ENCODE results near the gene PKD1L1. TPM values are rescaled to one million over a fixed set of nuclear protein-coding genes. Genes with fewer than 3 reads are reported as not detected.

PKD1L1 gene
- total RNA-seq, 1 donor from 2014 or later = 0.17 TPM

DNA sequence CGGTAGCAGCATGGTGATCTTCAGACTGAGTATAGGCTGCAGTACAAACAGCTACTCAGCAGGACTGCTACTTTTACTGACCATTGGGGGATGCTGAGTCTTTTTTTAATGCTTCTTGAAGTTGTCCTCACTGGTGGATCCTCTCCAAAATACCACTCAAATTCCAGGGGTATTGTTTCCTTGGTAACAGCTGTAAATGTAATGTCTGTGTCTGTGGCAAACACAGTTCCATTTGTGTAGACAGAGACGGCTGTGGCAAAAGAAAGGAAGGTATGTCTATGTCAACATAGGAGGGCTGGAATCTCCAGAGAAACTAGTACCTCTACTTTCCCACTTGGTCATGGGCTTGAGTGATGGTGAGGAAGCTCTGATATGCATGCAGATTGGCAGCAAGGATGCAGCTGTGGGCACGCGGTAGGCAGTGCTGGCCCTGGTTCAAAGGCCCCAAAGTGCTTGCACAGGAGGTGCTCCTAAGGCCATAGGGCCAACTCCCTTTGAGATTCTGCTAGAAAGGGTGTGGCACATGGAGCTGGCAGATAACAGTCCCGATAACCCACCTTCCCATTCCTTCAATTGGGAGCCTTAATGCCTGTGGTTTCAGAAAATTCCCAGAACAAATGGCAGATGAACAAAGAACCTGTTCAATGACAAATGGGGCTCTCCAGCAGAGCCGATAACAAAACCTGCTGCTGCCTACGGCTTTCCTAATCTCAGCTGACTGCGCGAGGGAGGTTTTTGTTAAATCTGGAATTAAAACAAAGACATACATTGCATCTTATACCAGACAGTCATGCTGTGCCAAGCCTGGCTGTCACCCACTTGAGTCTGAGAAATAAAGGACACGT, 43.0 kb downstream of the PKD1L1 start:
- H3K27me3 Mint-ChIP-seq = peaks cover 4% of the 10 kb centered on the region
- TF ChIP-seq CTCF (conservative IDR thresholded peaks at IDR 0.05) = no peak
- H3K9me3 Mint-ChIP-seq = no peaks in the 10 kb centered on the region
- no peaks in the 10 kb centered on the region for H3K36me3 Mint-ChIP-seq
- no peak for DNase-seq (ENCODE audit: extremely low spot score, unreplicated experiment)
- peaks cover 12% of the 10 kb centered on the region for H3K4me1 Mint-ChIP-seq (ENCODE audit: unreplicated experiment)
- no peak overlapping the region for H3K4me3 Mint-ChIP-seq
- no peak overlapping the region for H3K27ac Mint-ChIP-seq

DNA sequence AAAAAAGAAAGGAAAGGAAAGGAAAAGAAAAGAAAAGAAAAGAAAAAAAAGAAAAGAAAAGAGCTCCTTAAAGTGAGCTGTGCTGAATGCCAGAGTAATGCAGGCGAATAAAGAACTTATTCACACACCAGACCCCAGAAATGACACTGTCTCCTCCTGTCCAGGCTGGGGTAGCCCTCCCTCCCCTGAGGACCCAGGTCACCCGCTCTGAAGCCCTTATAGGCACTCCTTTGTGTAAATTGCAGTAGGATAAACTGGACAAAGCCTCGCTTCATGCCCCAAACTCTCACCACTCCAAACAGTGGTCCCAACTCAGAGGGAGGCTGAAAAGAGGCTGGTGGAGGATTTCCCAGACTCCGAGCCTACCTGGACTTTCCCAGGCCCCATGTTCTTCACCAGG, 46.3 kb downstream of the PKD1L1 start:
- Mint-ChIP-seq H3K27ac (no peak overlapping the region), H3K9me3 (no peaks in the 10 kb centered on the region)

DNA sequence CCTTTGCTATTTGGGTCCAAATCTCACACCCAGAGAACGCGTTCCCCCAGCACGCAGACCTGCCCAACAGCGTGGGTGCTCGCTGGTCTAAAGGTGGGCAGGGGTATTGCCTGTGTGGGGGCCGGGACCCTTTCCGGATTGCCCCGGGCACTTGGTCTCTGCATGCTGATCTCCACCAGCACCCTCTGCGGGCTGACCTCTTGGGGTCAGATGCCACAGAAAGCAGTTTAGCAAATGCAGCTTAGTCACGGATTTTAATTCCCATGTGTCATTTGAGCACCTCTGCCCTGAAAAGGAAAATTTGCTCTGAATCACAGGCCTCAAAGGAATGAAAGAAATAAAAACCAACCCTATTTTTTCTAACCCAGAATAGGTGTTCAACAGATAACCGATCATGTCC, 46.7 kb downstream of the PKD1L1 start:
- H3K27ac Mint-ChIP-seq = no peak overlapping the region
- no peak overlapping the region for H3K4me3 Mint-ChIP-seq
- no peaks in the 10 kb centered on the region for H3K36me3 Mint-ChIP-seq
- no peaks in the 10 kb centered on the region for H3K9me3 Mint-ChIP-seq
- peaks cover 14% of the 10 kb centered on the region for H3K27me3 Mint-ChIP-seq
- no peak for TF ChIP-seq CTCF (conservative IDR thresholded peaks at IDR 0.05)
- H3K4me1 Mint-ChIP-seq (ENCODE audit: unreplicated experiment) = peaks cover 18% of the 10 kb centered on the region
- no peak for DNase-seq (ENCODE audit: extremely low spot score, unreplicated experiment)

More for the DNA sequence above, 46.3 kb downstream of the PKD1L1 start:
- TF ChIP-seq CTCF (conservative IDR thresholded peaks at IDR 0.05) = no peak
- DNase-seq (ENCODE audit: extremely low spot score, unreplicated experiment) = no peak
- Mint-ChIP-seq H3K27me3 (peaks cover 9% of the 10 kb centered on the region), H3K4me1 (ENCODE audit: unreplicated experiment) (peaks cover 15% of the 10 kb centered on the region), H3K36me3 (no peaks in the 10 kb centered on the region), H3K4me3 (no peak overlapping the region)

- Mint-ChIP-seq H3K4me3 (no peak overlapping the region), H3K36me3 (no peaks in the 10 kb centered on the region), H3K4me1 (ENCODE audit: unreplicated experiment) (peaks cover 21% of the 10 kb centered on the region), H3K9me3 (no peaks in the 10 kb centered on the region), H3K27ac (no peak overlapping the region), H3K27me3 (peaks cover 18% of the 10 kb centered on the region)
- no peak for DNase-seq (ENCODE audit: extremely low spot score, unreplicated experiment)
- TF ChIP-seq CTCF (conservative IDR thresholded peaks at IDR 0.05) = no peak
Measured at GRCh38 chr7:47897831-47898230, 50.4 kb downstream of the PKD1L1 start.

- TF ChIP-seq CTCF (conservative IDR thresholded peaks at IDR 0.05) = no peak
- no peak overlapping the region for H3K4me3 Mint-ChIP-seq
- DNase-seq (ENCODE audit: extremely low spot score, unreplicated experiment) = no peak
- no peaks in the 10 kb centered on the region for H3K36me3 Mint-ChIP-seq
- H3K9me3 Mint-ChIP-seq = no peaks in the 10 kb centered on the region
- H3K27ac Mint-ChIP-seq = no peak overlapping the region
- peaks cover 20% of the 10 kb centered on the region for H3K4me1 Mint-ChIP-seq (ENCODE audit: unreplicated experiment)
- H3K27me3 Mint-ChIP-seq = peaks cover 18% of the 10 kb centered on the region
Measured at GRCh38 chr7:47896809-47897423, 51.4 kb downstream of the PKD1L1 start.

Measured in type B pancreatic cell (in vitro differentiated cells).